Activated B cell treated with CpG ODN at 0.5 μM for 24 hours (primary cell): Measurements from ENCODE around the gene TCHP. TPM values are rescaled to one million over a fixed set of nuclear protein-coding genes. Genes with fewer than 3 reads are reported as not detected.

Experiments used
- ATAC-seq: fragments of 200-7000 bp; cut with Tn5 transposase; one replicate; pipeline ENCODE4 v1.10.0; 2021; ENCODE audit warnings: low read depth, mild to moderate bottlenecking, moderate library complexity
- CTCF ChIA-PET: fragments of 350-600 bp; sonication (Branson Sonifier 250); formaldehyde crosslinking; loops from one replicate; lab custom pipeline; 2021; ENCODE audit warnings: antibody characterized with exemption; lab: Charles Lee
- POLR2A ChIA-PET: fragments of 350-600 bp; sonication (Branson Sonifier 250); formaldehyde crosslinking; loops from one replicate; lab custom pipeline; 2021; ENCODE audit warnings: antibody characterized with exemption; lab: Charles Lee
- DNase-seq: peaks from one replicate; pipeline ENCODE4 v3.0.0; 2022
- H3K27ac Mint-ChIP-seq: one replicate; pipeline ENCODE4 v1.8.0; 2020; ENCODE audit warnings: mixed read lengths
- H3K27me3 Mint-ChIP-seq: one replicate; pipeline ENCODE4 v1.8.0; 2021; ENCODE audit warnings: mixed read lengths
- H3K36me3 Mint-ChIP-seq: one replicate; pipeline ENCODE4 v1.8.0; 2021; ENCODE audit warnings: low read depth, mixed read lengths
- H3K4me1 Mint-ChIP-seq: one replicate; pipeline ENCODE4 v1.8.0; 2021; ENCODE audit warnings: mixed read lengths
- H3K4me3 Mint-ChIP-seq: one replicate; pipeline ENCODE4 v1.8.0; 2020; ENCODE audit warnings: mild to moderate bottlenecking, mixed read lengths
- H3K9me3 Mint-ChIP-seq: one replicate; pipeline ENCODE4 v1.8.0; 2020; ENCODE audit warnings: mixed read lengths
- CTCF ChIP-seq: fragments of 200-600 bp; IDR thresholded peaks from one replicate; pipeline ENCODE4 v1.8.0; 2022; ENCODE audit warnings: antibody characterized with exemption, mild to moderate bottlenecking
- intact Hi-C: fragments of 100-400 bp; cut with micrococcal nuclease; formaldehyde crosslinking; loops from one replicate; pipeline ENCODE4 v1.15.1; 2024
- total RNA-seq: library from RNA; stranded (reverse); gene quantifications from 2 replicates; pipeline ENCODE4 v1.2.3, GENCODE V29; 2022

TCHP gene
- total RNA-seq, 1 donor from 2014 or later = 28.3 TPM

GRCh38 chr12:109925185-109925840 is 25.2 kb downstream of the TCHP start:
- DNase-seq = no peak
- Mint-ChIP-seq H3K36me3 (peaks cover 33% of the 10 kb centered on the region), H3K27ac (no peak overlapping the region), H3K27me3 (no peaks in the 10 kb centered on the region), H3K9me3 (no peaks in the 10 kb centered on the region), H3K4me3 (no peak overlapping the region), H3K4me1 (peaks cover 14% of the 10 kb centered on the region)
- TF ChIP-seq CTCF = no peak
- no peak for ATAC-seq
- intact Hi-C loops = no loop called here
- ChIA-PET CTCF (interaction anchor here (1.0 kb wide), 1 partner anchor 72 kb away, joined by 4 read pairs; no protein-coding TSS in a partner anchor), POLR2A (no interaction called here)

- ChIA-PET POLR2A (no interaction called here), CTCF (interaction anchor here (1.0 kb wide), 1 partner anchor 81 kb away, joined by 3 read pairs; no protein-coding TSS in a partner anchor)
- peaks cover 33% of the 10 kb centered on the region for H3K36me3 Mint-ChIP-seq
- no peak overlapping the region for H3K4me3 Mint-ChIP-seq
- no peak for TF ChIP-seq CTCF
- no peak overlapping the region for H3K27ac Mint-ChIP-seq
- ATAC-seq (no peak), DNase-seq (no peak)
- no peaks in the 10 kb centered on the region for H3K27me3 Mint-ChIP-seq
- H3K4me1 Mint-ChIP-seq = peaks cover 14% of the 10 kb centered on the region
- H3K9me3 Mint-ChIP-seq = no peaks in the 10 kb centered on the region
- intact Hi-C loops = no loop called here
Observed at GRCh38 chr12:109926016-109926415, 25.9 kb downstream of the TCHP start.

- H3K4me3 Mint-ChIP-seq = no peak overlapping the region
- intact Hi-C loops = loop anchor here (1.0 kb wide), 2 partner anchors 73 to 121 kb away; no protein-coding TSS in a partner anchor
- ATAC-seq = no peak
Observed at GRCh38 chr12:109926488-109927210, 26.6 kb downstream of the TCHP start.

GRCh38 chr12:109927622-109928021 is 27.5 kb downstream of the TCHP start:
- no peak overlapping the region for H3K4me3 Mint-ChIP-seq
- TF ChIP-seq CTCF = no peak
- ChIA-PET POLR2A (interaction anchor here (0.9 kb wide), 1 partner anchor 75 kb away, joined by 3 read pairs; no protein-coding TSS in a partner anchor), CTCF (interaction anchor here (2.5 kb wide), 1 partner anchor 74 kb away, joined by 18 read pairs; no protein-coding TSS in a partner anchor)
- peaks cover 14% of the 10 kb centered on the region for H3K4me1 Mint-ChIP-seq
- no peaks in the 10 kb centered on the region for H3K27me3 Mint-ChIP-seq
- H3K36me3 Mint-ChIP-seq = peaks cover 45% of the 10 kb centered on the region
- H3K27ac Mint-ChIP-seq = peak overlapping the region; percentile 73
- DNase-seq (no peak), ATAC-seq (no peak)
- H3K9me3 Mint-ChIP-seq = no peaks in the 10 kb centered on the region
- intact Hi-C loops = loop anchor here (1.0 kb wide), 2 partner anchors 74 to 122 kb away; no protein-coding TSS in a partner anchor

More at GRCh38 chr12:109926488-109927210, 26.6 kb downstream of the TCHP start:
- Mint-ChIP-seq H3K36me3 (peaks cover 38% of the 10 kb centered on the region), H3K27ac (no peak overlapping the region), H3K27me3 (no peaks in the 10 kb centered on the region), H3K9me3 (no peaks in the 10 kb centered on the region), H3K4me1 (peaks cover 14% of the 10 kb centered on the region)
- CTCF ChIA-PET = interaction anchor here (1.0 to 2.5 kb wide), 2 partner anchors 73 to 81 kb away, joined by 3 to 18 read pairs; no protein-coding TSS in a partner anchor
- TF ChIP-seq CTCF = no peak
- DNase-seq = no peak
- POLR2A ChIA-PET = no interaction called here
